NCI-H1417 treated with DMSO at 0.1 percent for 48 hours (cell line): Measurements from ENCODE around the gene PSTPIP2.
"Not testable (repeated sequence)": the region's sequence is repeated elsewhere in the genome, so short reads cannot be mapped to it uniquely, and the experiment has no call there.

ENCODE experiments used
- DNase-seq: peaks from one replicate; lab custom pipeline; 2025; lab: John Stamatoyannopoulos, UW

The PSTPIP2 gene

GRCh38 chr18:46035696-46036680 is 36.1 kb downstream of the PSTPIP2 start:
- DNase-seq = no peak

- DNase-seq = no peak
Measured at GRCh38 chr18:46034230-46034629, 37.8 kb downstream of the PSTPIP2 start.

- DNase-seq = no peak
Measured at GRCh38 chr18:46031741-46032140, 40.3 kb downstream of the PSTPIP2 start.

- DNase-seq = no peak
Measured at GRCh38 chr18:46028536-46028891, 43.5 kb downstream of the PSTPIP2 start.

- DNase-seq = no peak
Measured at GRCh38 chr18:46019936-46020335, 52.1 kb downstream of the PSTPIP2 start.

GRCh38 chr18:46013484-46014189 is 58.4 kb downstream of the PSTPIP2 start:
- no peak for DNase-seq

- no peak for DNase-seq
Measured at GRCh38 chr18:46010676-46011075, 61.4 kb downstream of the PSTPIP2 start.

GRCh38 chr18:46010050-46010449 is 62.0 kb downstream of the PSTPIP2 start:
- no peak for DNase-seq

- no peak for DNase-seq
Measured at GRCh38 chr18:46009125-46009840, 62.8 kb downstream of the PSTPIP2 start.

GRCh38 chr18:46008531-46008930 is 63.5 kb downstream of the PSTPIP2 start:
- no peak for DNase-seq

GRCh38 chr18:46007165-46007564 is 64.9 kb downstream of the PSTPIP2 start:
- no peak for DNase-seq

GRCh38 chr18:46002934-46003333 is 69.1 kb downstream of the PSTPIP2 start:
- no peak for DNase-seq

- no peak for DNase-seq
Measured at GRCh38 chr18:46001892-46002291, 70.2 kb downstream of the PSTPIP2 start.

- DNase-seq = no peak
Measured at GRCh38 chr18:46001074-46001473, 71.0 kb downstream of the PSTPIP2 start.

- no peak for DNase-seq
Measured at GRCh38 chr18:45999536-45999935, 72.5 kb downstream of the PSTPIP2 start.

- no peak for DNase-seq
Measured at GRCh38 chr18:45998244-45998643, 73.8 kb downstream of the PSTPIP2 start.

GRCh38 chr18:45997700-45998151 is 74.3 kb downstream of the PSTPIP2 start:
- no peak for DNase-seq

- no peak for DNase-seq
Measured at GRCh38 chr18:45995461-45995860, 76.6 kb downstream of the PSTPIP2 start.

- no peak for DNase-seq
Measured at GRCh38 chr18:45993438-45993837, 78.6 kb downstream of the PSTPIP2 start.

GRCh38 chr18:45992527-45992926 is 79.5 kb downstream of the PSTPIP2 start:
- not testable (repeated sequence) for DNase-seq

- DNase-seq = no peak
Measured at GRCh38 chr18:45991788-45992187, 80.3 kb downstream of the PSTPIP2 start.

- DNase-seq = no peak
Measured at GRCh38 chr18:45984546-45985235, 87.4 kb downstream of the PSTPIP2 start.
